SK-N-DZ (cell line): Measurements from ENCODE around the gene TGFB2.

Experiments
- DNase-seq: peaks from one replicate; pipeline ENCODE4 v3.0.0-alpha.2; 2015; ENCODE audit warnings: low spot score

The TGFB2 gene

GRCh38 chr1:218461351-218461750 lies 116.2 kb downstream of the TGFB2 start:
- no peak for DNase-seq

- DNase-seq = no peak
Observed at GRCh38 chr1:218462116-218462515, 117.0 kb downstream of the TGFB2 start.

DNA sequence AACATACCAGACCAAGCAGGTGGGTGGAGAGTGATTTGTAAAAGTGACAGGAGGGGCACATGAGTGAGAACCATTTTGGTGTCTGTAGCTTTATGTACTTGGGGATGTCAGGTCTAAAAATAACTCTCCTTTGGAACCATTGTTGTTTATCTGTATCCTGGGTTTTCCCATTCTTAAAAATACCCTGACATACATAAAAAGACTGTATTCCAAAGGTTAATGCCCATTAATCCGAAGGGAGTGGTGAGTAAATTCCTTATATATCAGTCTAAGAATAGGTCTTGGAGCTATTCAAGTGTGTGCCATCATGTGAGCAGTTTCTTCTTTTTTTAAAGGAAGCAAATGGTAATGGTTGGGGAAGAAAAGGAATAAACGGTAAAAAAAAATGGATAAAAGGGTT lies 117.5 kb downstream of the TGFB2 start:
- no peak for DNase-seq

DNA sequence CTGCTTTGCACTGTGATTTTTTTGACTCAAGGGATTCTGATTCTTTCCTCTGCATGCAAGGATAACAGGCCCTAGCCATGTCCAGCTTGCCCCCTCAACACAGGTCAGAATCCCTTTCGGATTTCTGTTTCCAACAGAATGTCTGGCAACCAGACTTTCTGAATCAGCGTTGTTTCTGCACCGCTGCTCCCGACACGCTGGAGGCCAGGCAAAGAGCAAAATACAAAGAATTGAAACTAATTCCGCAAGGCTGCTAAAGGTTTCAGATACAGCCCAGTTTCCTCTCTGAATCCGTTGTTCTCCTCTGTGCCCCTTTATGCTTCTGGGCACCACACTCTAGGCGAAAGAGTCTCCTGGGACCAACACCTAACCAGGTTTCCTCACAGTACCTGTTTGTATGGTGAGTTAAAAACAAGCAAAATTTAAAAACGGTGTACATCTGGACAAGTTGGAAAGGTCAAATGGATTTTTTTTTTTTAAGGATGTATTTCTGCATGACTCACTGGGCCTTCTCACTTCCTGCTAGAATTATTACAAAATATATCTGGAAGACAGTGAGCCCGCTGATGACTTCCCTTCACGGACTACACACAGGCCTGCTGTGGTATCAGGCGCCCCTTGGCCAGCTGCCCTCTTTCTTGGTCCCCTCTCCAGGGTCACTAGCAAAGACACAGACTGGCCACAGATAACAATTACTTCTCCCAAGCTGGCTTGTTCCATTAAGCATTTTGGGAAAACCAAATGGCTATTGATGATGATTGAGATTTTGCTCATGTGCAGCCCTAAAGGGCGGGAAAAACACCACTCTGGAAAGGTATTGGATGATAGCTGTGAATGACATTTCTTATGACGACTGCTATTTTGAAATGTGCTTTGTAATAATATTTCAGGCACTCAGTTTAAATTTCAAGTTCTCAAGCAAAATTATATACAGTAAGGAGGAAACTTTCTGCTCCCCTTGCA lies 118.3 kb downstream of the TGFB2 start:
- no peak for DNase-seq

DNA sequence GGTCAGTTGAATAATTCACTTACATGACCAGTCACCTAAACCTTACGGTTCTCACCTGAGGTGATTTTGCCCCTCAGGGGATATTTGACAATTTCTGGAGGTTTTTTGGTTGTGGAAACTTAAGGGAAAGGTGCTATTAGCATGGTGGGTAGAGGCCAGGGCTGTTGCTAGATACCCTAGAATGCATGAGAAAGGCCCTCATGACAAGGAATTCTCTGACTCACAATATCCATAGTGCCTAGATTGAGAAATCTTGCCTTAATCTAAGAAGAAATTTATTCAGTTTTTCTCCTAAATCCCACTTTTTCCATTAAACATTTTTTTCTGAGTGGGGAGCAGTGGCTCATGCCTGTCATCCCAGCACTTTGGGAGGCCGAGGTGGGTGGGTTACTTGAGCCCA lies 119.7 kb downstream of the TGFB2 start:
- no peak for DNase-seq

DNA sequence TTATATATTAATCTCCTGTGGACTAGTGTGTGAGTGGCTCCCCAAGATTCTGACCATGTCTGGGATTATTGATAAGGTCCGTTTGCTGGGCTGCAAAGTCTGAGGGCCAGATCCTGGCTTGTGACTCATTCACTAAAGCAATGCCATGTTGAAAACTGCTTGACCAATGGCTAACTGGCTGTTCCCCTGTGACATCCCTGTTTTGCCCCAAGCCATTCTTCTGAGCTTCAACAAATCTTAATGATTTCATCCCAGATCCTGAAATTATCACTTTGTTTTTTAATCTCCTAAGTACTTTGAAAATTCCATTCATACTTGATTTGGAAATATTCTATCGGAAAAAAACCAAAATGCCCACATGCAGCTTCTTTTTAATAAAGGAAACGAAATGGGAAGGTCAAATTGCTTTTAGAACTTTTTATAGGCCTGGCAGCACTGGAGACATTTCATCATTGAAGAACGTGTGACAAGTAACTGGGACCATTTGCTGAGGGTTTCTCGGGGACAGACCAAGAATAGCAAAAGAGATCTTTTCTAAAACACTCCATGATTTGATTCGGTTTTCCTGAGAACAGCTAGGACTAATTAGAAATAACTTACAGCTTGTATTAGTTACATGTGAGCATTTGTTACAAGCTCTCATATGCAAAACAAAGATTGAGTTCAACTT lies 121.3 kb downstream of the TGFB2 start:
- no peak for DNase-seq

- no peak for DNase-seq
Observed at GRCh38 chr1:218467101-218468072, 122.3 kb downstream of the TGFB2 start.

DNA sequence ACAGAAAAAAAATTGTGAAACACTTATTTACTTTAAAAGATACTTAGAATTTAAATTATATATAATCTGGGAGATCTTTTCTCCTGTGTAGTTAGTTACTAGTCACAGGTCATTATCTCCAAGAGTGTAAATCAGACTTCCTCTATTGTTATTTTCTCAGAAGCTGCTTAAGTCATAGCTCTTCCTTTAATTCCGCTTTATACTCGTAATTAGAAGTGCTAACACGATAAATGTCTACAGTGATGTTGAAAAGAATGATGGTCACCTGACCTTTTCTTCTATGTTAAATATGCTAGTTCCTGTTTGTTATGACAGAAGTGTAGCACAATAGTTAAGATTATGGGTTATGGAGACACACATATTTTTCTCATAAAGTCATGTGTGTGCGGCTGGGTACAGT lies 123.6 kb downstream of the TGFB2 start:
- DNase-seq = no peak

- no peak for DNase-seq
Observed at GRCh38 chr1:218472885-218473284, 127.7 kb downstream of the TGFB2 start.

GRCh38 chr1:218473522-218473921 lies 128.4 kb downstream of the TGFB2 start:
- DNase-seq = no peak

DNA sequence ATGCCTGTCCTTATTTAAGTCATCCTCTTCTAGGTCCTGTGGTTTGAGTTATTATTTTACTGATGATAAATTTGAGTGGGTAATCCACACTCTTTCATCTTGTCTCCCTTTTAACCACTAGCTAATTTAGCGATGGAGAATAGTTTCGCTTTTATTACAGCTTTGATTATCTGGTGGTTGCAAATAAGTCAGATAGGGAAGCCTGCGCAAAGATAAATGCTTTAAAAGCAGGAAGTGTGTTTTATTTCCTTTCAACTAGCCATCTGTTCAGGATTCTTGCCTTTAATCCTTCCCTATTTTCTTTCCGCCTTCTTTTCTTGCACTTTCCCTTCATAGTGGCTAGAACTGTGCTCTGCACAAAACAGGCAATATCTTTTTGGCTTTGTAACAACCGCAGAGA lies 129.0 kb downstream of the TGFB2 start:
- no peak for DNase-seq

DNA sequence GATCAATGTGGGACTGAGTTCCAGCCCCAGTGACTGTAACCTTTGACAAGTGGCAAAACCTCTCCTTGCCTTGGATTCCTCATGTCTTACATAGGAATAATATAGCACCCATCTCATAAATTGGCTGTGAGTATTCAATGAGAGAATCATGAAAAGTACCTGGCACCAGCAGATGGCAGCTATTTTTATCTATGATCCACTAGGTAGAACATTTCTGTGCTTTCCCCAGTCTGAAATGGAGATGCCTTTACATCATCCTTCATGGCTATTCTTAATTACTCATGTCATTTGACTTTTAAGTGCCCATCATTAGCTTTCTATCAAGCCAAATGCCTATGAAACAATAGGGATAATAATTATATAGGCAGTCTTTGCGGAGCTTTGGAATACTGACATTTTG lies 130.1 kb downstream of the TGFB2 start:
- DNase-seq = no peak

- no peak for DNase-seq
Observed at GRCh38 chr1:218475699-218476098, 130.6 kb downstream of the TGFB2 start.

DNA sequence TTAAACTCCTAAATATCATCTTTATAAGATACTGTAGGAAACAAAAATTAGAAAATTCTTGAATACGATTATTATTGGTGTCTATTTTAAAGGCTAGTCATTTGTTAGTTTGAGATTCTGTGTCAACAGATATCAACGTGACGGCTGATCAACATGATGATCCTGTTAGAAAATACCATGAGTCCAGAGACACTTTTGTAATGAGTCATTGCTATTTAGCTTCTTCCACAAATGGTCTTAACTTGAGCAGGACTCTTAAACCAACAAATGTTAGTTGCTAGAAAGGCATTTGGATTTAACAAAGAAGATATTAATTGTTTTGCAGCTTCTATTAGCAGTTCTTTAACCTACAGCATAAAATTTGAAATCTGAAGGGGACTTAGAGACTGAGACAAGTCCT lies 131.2 kb downstream of the TGFB2 start:
- DNase-seq = no peak

DNA sequence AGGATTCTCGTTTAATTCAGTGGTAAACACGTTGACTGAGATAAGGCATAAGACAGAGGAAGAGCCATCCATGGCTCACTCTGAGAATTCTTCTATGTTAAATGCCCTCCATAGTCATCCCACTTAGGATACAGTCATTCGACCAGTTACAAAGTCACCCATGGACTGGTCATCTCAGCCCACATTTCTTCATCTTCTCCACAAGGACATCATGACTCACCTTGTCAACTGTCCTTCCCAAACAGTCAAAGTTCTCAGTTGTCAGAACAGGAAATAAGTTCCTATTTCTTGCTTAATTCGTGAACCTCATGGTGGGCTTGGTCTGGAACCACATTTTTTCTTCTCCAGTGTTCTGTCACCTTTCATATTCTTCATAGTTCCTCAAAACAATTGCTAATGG lies 133.2 kb downstream of the TGFB2 start:
- no peak for DNase-seq

DNA sequence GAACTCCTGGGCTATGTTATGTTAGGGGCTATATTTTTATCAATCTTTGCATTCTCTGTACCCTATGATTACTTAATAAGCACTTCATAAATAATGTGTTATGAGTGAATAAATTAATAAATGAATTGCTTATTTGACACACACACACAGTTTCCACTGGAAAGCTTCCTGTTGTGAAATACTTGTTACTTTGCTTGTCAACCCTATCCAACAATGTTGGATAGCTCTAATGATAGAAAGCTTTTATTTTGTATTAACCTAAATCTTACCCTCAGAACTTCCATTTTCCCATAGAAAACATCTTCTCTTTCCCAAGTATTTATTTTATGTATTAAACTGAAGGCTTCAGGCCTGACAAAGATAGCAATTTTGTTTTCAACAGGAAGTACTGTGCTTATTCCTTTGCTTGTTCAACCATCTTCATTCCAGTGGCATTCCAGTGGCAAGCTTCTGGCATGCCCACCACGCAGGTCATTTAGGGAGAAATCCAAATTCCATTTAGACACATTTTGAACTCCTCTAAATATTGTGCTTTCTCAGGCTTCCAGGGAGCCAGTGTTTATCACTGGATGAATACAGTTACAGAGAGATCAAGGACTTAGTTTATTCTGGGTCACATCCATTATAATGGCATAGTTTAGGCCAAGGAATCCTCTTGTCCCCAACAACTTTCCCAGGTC lies 134.4 kb downstream of the TGFB2 start:
- no peak for DNase-seq

- DNase-seq = no peak
Observed at GRCh38 chr1:218480137-218480536, 135.0 kb downstream of the TGFB2 start.

GRCh38 chr1:218480588-218481099 lies 135.5 kb downstream of the TGFB2 start:
- DNase-seq = no peak

GRCh38 chr1:218481116-218481775 lies 136.1 kb downstream of the TGFB2 start:
- DNase-seq = no peak

DNA sequence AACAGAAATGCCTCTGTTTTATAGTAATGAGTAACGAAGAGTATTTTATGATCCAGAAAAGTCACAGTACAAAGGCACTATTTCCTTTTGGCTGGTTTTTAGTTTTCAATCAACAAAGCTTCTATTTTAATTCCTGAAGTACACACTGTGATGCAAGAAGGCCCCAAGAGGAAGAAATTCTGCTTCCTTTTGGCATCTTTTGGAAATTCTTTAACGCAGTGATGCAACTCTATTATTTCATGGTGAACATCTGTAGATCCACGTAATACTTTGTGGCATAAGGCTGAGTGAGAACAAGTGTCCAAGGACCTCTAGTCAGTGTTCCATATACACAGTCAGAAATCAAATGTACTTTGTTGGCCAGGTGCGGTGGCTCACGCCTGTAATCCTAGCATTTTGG lies 137.5 kb downstream of the TGFB2 start:
- DNase-seq = no peak
